SK-N-SH treated with all-trans-retinoic acid at 6 μM for 48 hours (cell line): ENCODE data around the gene VSTM4.

Experiments
- OSR1 ChIP-seq: fragments of 250-450 bp; sonication (Bioruptor Pico); IDR thresholded peaks from 2 replicates; pipeline ENCODE4 v1.8.0; 2022; ENCODE audit warnings: moderate library complexity, mild to moderate bottlenecking, inconsistent platforms
- TCF4 ChIP-seq: fragments of 250-450 bp; sonication (Bioruptor Pico); IDR thresholded peaks from 2 replicates; pipeline ENCODE4 v1.8.0; 2021; ENCODE audit warnings: mild to moderate bottlenecking, moderate library complexity, borderline replicate concordance
- ZFP3 ChIP-seq: fragments of 250-450 bp; sonication (Bioruptor Pico); IDR thresholded peaks from 2 replicates; pipeline ENCODE4 v1.5.0; 2020; ENCODE audit warnings: mild to moderate bottlenecking, moderate library complexity

DNA sequence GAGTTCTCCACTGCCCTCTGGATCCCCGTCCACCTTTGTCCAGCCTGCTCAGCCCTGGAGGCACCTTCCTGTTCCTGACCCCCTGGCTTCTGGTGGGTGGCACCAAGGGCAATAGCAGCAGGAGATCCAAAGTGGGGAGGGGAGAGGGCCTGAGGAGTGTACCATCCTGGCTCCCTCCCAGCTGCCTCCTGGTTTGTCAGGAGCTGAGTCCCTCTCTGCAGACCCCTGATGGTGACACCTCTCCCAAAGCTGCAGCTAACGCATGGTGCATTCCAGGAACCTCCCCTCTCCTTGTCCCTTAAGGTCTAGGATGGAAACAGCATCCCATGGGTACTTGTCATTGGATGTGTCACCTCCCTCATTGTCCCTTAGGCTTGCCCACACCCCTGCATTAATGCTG is 39.6 kb downstream of the VSTM4 start:
- no peak for TF ChIP-seq TCF4 (CRISPR knock-in tag)
- no peak for TF ChIP-seq ZFP3 (CRISPR knock-in tag)
- TF ChIP-seq OSR1 (CRISPR knock-in tag): no peak
